K562 (cell line): ENCODE measurements around the gene ANAPC5. TPM values are rescaled to one million over a fixed set of nuclear protein-coding genes. Genes with fewer than 3 reads are reported as not detected.
A peak's percentile ranks its signal among the peaks of the same experiment; 100 is the strongest.

Experiments
- ARHGAP35 ChIP-seq: fragments of 450-650 bp; IDR thresholded peaks from 2 replicates; pipeline ENCODE4 v1.6.1; 2018; ENCODE audit not compliant: partially characterized antibody
- BCL6 ChIP-seq: fragments of 250-450 bp; sonication (Bioruptor Pico); IDR thresholded peaks from 2 replicates; pipeline ENCODE4 v1.4.0; 2020
- CEBPG ChIP-seq, 3 experiments: fragments of 200-800 bp in 1 of 3; sonication (Bioruptor generic) in 1 of 3; sonication (generic) in 1 of 3; formaldehyde crosslinking in 1 of 3; IDR thresholded peaks in 2 of 3; conservative IDR thresholded peaks in 1 of 3; 2 replicates each; pipeline versions ENCODE4 v1.6.1 to v1.8.0; 2016 to 2022; ENCODE audit warnings: missing compliant biosample characterization in 2 of 3, missing genetic modification characterization in 2 of 3, mild to moderate bottlenecking in 1 of 3, missing genetic modification reagents in 1 of 3
- CREM ChIP-seq: IDR thresholded peaks from 2 replicates; pipeline ENCODE4 v1.6.1; 2014; ENCODE audit warnings: antibody characterized with exemption, low read depth
- CTBP1 ChIP-seq: fragments of 450-650 bp; IDR thresholded peaks from 2 replicates; pipeline ENCODE4 v1.6.1; 2016; ENCODE audit warnings: borderline replicate concordance
- E2F6 ChIP-seq, 2 experiments: IDR thresholded peaks; 2 replicates each; pipeline ENCODE4 v1.6.1; 2011; ENCODE audit warnings: borderline replicate concordance in 1 of 2, control low read depth in 1 of 2, low read depth in 1 of 2, low read length in 1 of 2, mild to moderate bottlenecking in 1 of 2, mixed read lengths in 1 of 2, moderate library complexity in 1 of 2; ENCODE audit not compliant: insufficient read depth in 1 of 2, insufficient read length in 1 of 2, poor library complexity in 1 of 2, severe bottlenecking in 1 of 2; ENCODE audit errors: extremely low read depth in 1 of 2
- EGR1 ChIP-seq: fragments of 450-650 bp; conservative IDR thresholded peaks from 2 replicates; pipeline ENCODE4 v1.6.1; 2017; ENCODE audit warnings: mild to moderate bottlenecking
- ETS2 ChIP-seq: IDR thresholded peaks from 2 replicates; pipeline ENCODE4 v1.6.1; 2016; ENCODE audit warnings: borderline replicate concordance, missing genetic modification characterization, mild to moderate bottlenecking, moderate library complexity, missing compliant biosample characterization; ENCODE audit not compliant: poor library complexity, severe bottlenecking
- GABPB1 ChIP-seq: sonication (generic); formaldehyde crosslinking; IDR thresholded peaks from 2 replicates; pipeline ENCODE4 v1.8.0; 2022; ENCODE audit warnings: mild to moderate bottlenecking, missing genetic modification reagents
- HDGF ChIP-seq: fragments of 450-650 bp; IDR thresholded peaks from 2 replicates; pipeline ENCODE4 v1.6.1; 2016
- HMG20A ChIP-seq: fragments of 450-650 bp; formaldehyde crosslinking; conservative IDR thresholded peaks from 2 replicates; pipeline ENCODE4 v1.4.0; 2020; ENCODE audit warnings: mild to moderate bottlenecking, mixed read lengths
- HOXB6 ChIP-seq: fragments of 250-450 bp; sonication (Bioruptor Pico); IDR thresholded peaks from 2 replicates; pipeline ENCODE4 v1.5.1; 2022; ENCODE audit warnings: mild to moderate bottlenecking, borderline replicate concordance
- JUN ChIP-seq, 2 experiments: sonication (generic) in 1 of 2; formaldehyde crosslinking in 1 of 2; IDR thresholded peaks; 2 replicates each; pipeline versions ENCODE4 v1.6.1 to v1.8.0; 2012 to 2022; ENCODE audit warnings: borderline replicate concordance in 2 of 2, mild to moderate bottlenecking in 2 of 2, improper control_type of control experiment in 1 of 2, low read depth in 1 of 2, low read length in 1 of 2, missing genetic modification reagents in 1 of 2
- PATZ1 ChIP-seq: fragments of 250-450 bp; sonication (Bioruptor Pico); IDR thresholded peaks from 2 replicates; pipeline ENCODE4 v1.5.0; 2020; ENCODE audit warnings: mild to moderate bottlenecking, borderline replicate concordance
- RBM15 ChIP-seq: fragments of 200-400 bp; formaldehyde crosslinking; IDR thresholded peaks from 2 replicates; pipeline ENCODE4 v1.6.1; 2018; ENCODE audit warnings: mild to moderate bottlenecking, low read length, moderate library complexity; ENCODE audit not compliant: insufficient read depth
- RUNX1 ChIP-seq: sonication (generic); IDR thresholded peaks from 2 replicates; pipeline ENCODE4 v1.6.1; 2016; ENCODE audit warnings: antibody characterized with exemption, low read depth
- SIX5 ChIP-seq, 2 experiments: IDR thresholded peaks; 2 replicates each; pipeline ENCODE4 v1.6.1; 2011; ENCODE audit warnings: low read length in 2 of 2, borderline replicate concordance in 1 of 2, low read depth in 1 of 2, mild to moderate bottlenecking in 1 of 2, moderate library complexity in 1 of 2; ENCODE audit not compliant: insufficient read depth in 1 of 2
- TAF15 ChIP-seq: fragments of 200-400 bp; formaldehyde crosslinking; IDR thresholded peaks from 2 replicates; pipeline ENCODE4 v1.6.1; 2017; ENCODE audit warnings: mild to moderate bottlenecking, low read depth, low read length, moderate library complexity
- TAF7 ChIP-seq: fragments of 450-650 bp; IDR thresholded peaks from 2 replicates; pipeline ENCODE4 v1.6.1; 2016; ENCODE audit warnings: missing genetic modification characterization, missing compliant biosample characterization
- ZFPM2 ChIP-seq: fragments of 250-450 bp; sonication (Bioruptor Pico); IDR thresholded peaks from 2 replicates; pipeline ENCODE4 v1.5.1; 2022; ENCODE audit warnings: mild to moderate bottlenecking
- ZNF140 ChIP-seq: fragments of 250-450 bp; sonication (Bioruptor Pico); IDR thresholded peaks from 2 replicates; pipeline ENCODE4 v1.8.0; 2021; ENCODE audit warnings: moderate library complexity, mild to moderate bottlenecking, inconsistent platforms
- ZNF639 ChIP-seq, 2 experiments: fragments of 200-800 bp in 1 of 2; sonication (Bioruptor generic) in 1 of 2; sonication (generic) in 1 of 2; formaldehyde crosslinking in 1 of 2; IDR thresholded peaks in 1 of 2; conservative IDR thresholded peaks in 1 of 2; 2 replicates each; pipeline versions ENCODE4 v1.5.0 to v1.6.1; 2016 to 2020; ENCODE audit warnings: missing compliant biosample characterization in 1 of 2, missing genetic modification characterization in 1 of 2, missing genetic modification reagents in 1 of 2
- polyA plus RNA-seq, 8 experiments: library from polyadenylated mRNA; depleted of rRNA in 4 of 8; stranded (reverse) in 5 of 8; unstranded in 3 of 8; fragments of >200 nt; fragmentation: Nextera tagmentation in 2 of 8; fragmentation: Illumina TruSeq in 1 of 8; extraction: Ambion mirVana in 2 of 8; extraction: Trizol in 1 of 8; gene quantifications; 2 replicates each; pipeline versions ENCODE4 v1.2.1 to v1.2.3, GENCODE V29; 2011 to 2014; ENCODE audit warnings: inconsistent platforms in 1 of 8, missing spikeins in 1 of 8
- total RNA-seq, 7 experiments: library from RNA; depleted of rRNA in 6 of 7; stranded (reverse); fragments of >200 nt in 6 of 7; fragmentation: Illumina TruSeq in 2 of 7; extraction: Trizol in 2 of 7; gene quantifications; 2 replicates each; pipeline versions ENCODE4 v1.2.1 to v1.2.3, GENCODE V29; 2011 to 2021; ENCODE audit warnings: low replicate concordance in 1 of 7

The ANAPC5 gene
- total and polyA plus RNA-seq, 9 of the 15 experiments (the other 6 are each of a cell fraction or from before 2014, with no cell fraction given), result 136 to 315 (median 197) TPM

GRCh38 chr12:121296618-121297434, 55.4 kb downstream of the ANAPC5 start, which contains the start of gene CAMKK2 (continued):
- peak in 1 of 2 experiments; percentile 90; a peak in 2 of 4 replicates for TF ChIP-seq ZNF639 (CRISPR knock-in tag; conservative IDR thresholded peaks at IDR 0.05 in 1 of 2, IDR thresholded peaks at IDR 0.05 in 1 of 2)
- TF ChIP-seq GABPB1 (CRISPR knock-in tag), result no peak; the same call in none of the 2 replicates
- TF ChIP-seq BCL6 (CRISPR knock-in tag), result no peak
- peak in 1 of 2 experiments; percentile 83 for TF ChIP-seq E2F6 (IDR thresholded peaks at IDR 0.05; ENCODE audit: borderline replicate concordance in 1 of 2, extremely low read depth in 1 of 2, insufficient read depth in 1 of 2, insufficient read length in 1 of 2, low read depth in 1 of 2, low read length in 1 of 2, poor library complexity in 1 of 2, severe bottlenecking in 1 of 2)
- no peak for TF ChIP-seq HDGF
- no peak for TF ChIP-seq JUN (IDR thresholded peaks at IDR 0.05; ENCODE audit: borderline replicate concordance, low read depth, low read length)
- TF ChIP-seq JUN (CRISPR knock-in tag; IDR thresholded peaks at IDR 0.05; ENCODE audit: borderline replicate concordance), result no peak
- no peak for TF ChIP-seq RBM15
- TF ChIP-seq PATZ1 (CRISPR knock-in tag), result no peak
- no peak for TF ChIP-seq ZNF140 (CRISPR knock-in tag)
- TF ChIP-seq ETS2 (tag), result no peak
- TF ChIP-seq TAF15, result no peak
- TF ChIP-seq ARHGAP35, result no peak
- TF ChIP-seq ZFPM2 (CRISPR knock-in tag), result no peak
- TF ChIP-seq CEBPG (CRISPR knock-in tag; IDR thresholded peaks at IDR 0.05), result no peak
- no peak for TF ChIP-seq CEBPG (tag; conservative IDR thresholded peaks at IDR 0.05 in 1 of 2, IDR thresholded peaks at IDR 0.05 in 1 of 2)
- TF ChIP-seq RUNX1, result no peak
- no peak for TF ChIP-seq HMG20A (CRISPR knock-in tag)
- peak; percentile 96 for TF ChIP-seq CTBP1
- peak; percentile 3; the same call in 1 of the 2 replicates for TF ChIP-seq CREM
- TF ChIP-seq TAF7 (tag), result no peak
- TF ChIP-seq SIX5 (IDR thresholded peaks at IDR 0.05; ENCODE audit: borderline replicate concordance in 1 of 2, insufficient read depth in 1 of 2, low read depth in 1 of 2, low read length in 2 of 2), result no peak
- no peak for TF ChIP-seq HOXB6 (CRISPR knock-in tag)
- TF ChIP-seq EGR1, result peak; percentile 38
